ENCODE measurements around the gene GOLT1A. TPM values are rescaled to one million over a fixed set of nuclear protein-coding genes. Genes with fewer than 3 reads are reported as not detected.

The GOLT1A gene, protein sequence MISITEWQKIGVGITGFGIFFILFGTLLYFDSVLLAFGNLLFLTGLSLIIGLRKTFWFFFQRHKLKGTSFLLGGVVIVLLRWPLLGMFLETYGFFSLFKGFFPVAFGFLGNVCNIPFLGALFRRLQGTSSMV
- polyA plus RNA-seq, result not detected

DNA sequence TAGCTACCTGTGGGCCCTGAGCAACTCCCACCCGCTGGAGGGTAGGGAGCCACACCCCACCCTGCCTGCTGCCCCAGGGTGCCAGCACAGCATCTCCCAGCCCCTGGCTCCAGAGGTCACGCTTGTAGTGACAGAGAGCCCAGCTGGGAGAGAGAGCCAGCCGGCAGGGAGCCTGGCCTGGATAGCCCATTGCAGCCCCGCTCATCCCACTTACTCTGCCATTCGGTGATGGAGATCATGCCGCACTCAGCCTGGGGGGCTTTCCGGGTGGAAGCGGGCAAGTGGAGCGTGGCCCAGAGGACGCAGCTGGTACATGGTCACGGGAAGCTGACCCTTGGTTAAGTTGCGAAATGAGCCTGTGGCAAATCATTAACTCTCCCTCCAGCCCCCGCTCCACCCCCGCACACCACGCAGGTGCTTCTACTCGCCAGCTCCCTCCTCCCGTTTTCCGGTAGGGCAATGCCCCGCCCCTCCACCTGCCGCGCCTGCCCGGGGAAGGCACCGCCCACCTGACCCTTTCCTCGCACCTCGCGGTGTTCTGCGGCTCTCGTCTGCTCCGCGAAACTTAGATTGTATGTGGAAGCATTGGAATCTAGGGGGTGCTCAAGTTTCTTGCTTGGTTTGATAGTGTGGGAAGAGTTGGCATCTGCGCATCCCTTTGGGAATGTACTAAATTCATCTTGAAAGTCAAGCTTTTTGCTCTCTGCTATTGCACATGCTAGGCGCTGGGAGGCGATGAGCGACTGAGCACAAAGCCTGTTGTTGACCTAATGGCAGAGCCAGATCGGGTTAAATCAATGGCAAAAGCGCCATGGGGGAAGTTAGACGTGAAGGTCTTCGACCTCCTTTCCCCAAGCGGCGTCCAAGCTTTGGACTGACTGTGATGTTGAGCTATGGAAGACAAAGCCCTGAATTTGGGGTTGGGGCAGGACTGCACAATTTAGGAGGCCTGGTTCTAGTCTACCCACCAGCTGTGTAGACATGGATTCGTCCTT is at the start of gene GOLT1A:
Gene GOLT1A (minus strand): TSS at position 321 of the 995 bp plus-strand sequence. CDS start 82 bp downstream, at position 239.
- peak within 1 kb of the TSS; percentile 42 to 78 (median 61) for H3K4me3 Mint-ChIP-seq
- DNase-seq, result peak in 1 of 3 donors; percentile 10
- H3K36me3 Mint-ChIP-seq, result no peaks in the 10 kb centered on the region
- H3K4me1 Mint-ChIP-seq, result peaks cover 11 to 17% of the 10 kb centered on the region in 2 donors
- H3K27ac Mint-ChIP-seq, result no peak within 1 kb of the TSS
- peaks cover 3 to 10% (median 3%) of the 10 kb centered on the region in 3 donors for H3K27me3 Mint-ChIP-seq (ENCODE audit: low read depth in 3 of 3)
- H3K9me3 Mint-ChIP-seq, result no peaks in the 10 kb centered on the region

DNA sequence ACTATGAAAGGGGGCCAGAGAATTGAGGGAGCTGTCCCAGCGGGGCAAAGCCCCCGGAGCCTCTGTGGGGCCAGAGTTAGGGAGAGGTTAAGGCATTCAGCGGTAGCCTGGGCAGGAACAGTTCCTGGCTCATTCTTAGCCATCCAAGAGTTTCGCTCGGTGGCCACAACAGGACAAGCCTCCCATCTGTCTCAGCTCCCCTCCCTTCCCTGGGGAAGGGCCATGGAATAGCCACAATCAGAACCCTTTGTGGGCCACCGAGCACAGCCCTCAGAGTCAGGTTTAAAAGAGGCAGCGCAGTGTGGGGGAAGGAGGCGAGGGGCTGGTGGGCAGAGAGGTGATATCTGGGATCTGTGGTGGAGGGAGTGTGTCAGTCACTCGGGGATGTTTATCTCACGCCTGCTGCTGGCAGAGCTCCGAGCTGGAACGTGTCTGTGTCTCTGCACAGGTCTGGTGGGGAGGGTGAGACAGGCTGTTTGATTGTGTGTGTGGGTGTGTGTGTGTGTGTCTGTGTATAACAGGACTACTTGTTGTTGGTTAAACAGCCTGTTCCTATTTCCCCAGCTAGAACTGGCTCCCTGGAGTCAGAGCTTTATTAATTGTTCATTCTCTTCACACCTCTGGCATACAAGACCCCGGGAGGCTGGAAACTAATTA is 49.6 kb upstream of the GOLT1A start:
- H3K9me3 Mint-ChIP-seq, result peaks cover 0 to 2% (median 0%) of the 10 kb centered on the region in 6 donors
- H3K36me3 Mint-ChIP-seq, result no peaks in the 10 kb centered on the region
- no peak overlapping the region for H3K4me3 Mint-ChIP-seq
- DNase-seq, result no peak
- peaks cover 0 to 8% (median 4%) of the 10 kb centered on the region in 3 donors for H3K27me3 Mint-ChIP-seq (ENCODE audit: low read depth in 3 of 3)
- H3K27ac Mint-ChIP-seq, result no peak overlapping the region
- H3K4me1 Mint-ChIP-seq, result no peaks in the 10 kb centered on the region

DNA sequence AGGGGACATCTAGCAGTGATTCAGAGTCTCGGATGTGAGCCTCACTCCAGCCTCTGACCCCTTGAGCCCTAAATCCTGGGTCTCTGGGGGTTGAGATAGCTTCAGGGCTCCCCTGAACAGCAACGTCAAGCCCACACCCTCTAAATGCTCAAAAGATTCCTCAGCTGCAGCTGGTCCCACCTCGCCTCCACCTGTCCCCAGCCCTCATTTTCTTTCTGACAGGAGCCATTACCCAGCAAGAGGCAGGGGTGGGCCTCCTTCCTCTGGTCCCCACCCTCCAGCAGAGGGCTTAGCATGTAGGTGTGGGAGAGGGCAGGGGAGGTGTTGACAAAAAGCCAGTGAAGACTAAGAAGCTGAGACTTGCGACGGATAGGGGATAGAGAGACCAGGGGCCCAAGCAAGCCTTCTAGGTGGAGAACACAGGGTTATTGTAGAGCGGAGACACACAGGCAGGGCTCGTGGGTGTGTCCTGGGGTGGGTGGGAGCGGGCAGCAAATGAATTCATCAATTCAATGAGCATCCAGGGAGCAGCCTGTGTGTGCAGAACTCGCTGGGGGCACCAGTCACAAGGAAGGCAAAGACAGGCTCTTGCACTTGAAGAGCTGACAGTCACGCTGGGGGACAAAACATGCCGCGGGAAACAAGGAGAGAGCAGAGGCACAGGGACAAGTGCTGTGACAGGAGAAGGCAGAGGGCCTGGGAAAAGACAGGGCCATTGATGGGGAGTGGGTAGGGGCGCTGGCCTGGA is 48.9 kb upstream of the GOLT1A start:
- no peak overlapping the region for H3K27ac Mint-ChIP-seq
- peaks cover 0 to 2% (median 0%) of the 10 kb centered on the region in 6 donors for H3K9me3 Mint-ChIP-seq
- H3K4me3 Mint-ChIP-seq, result no peak overlapping the region
- peaks cover 0 to 8% (median 4%) of the 10 kb centered on the region in 3 donors for H3K27me3 Mint-ChIP-seq (ENCODE audit: low read depth in 3 of 3)
- no peaks in the 10 kb centered on the region for H3K36me3 Mint-ChIP-seq
- no peaks in the 10 kb centered on the region for H3K4me1 Mint-ChIP-seq
- DNase-seq, result no peak

DNA sequence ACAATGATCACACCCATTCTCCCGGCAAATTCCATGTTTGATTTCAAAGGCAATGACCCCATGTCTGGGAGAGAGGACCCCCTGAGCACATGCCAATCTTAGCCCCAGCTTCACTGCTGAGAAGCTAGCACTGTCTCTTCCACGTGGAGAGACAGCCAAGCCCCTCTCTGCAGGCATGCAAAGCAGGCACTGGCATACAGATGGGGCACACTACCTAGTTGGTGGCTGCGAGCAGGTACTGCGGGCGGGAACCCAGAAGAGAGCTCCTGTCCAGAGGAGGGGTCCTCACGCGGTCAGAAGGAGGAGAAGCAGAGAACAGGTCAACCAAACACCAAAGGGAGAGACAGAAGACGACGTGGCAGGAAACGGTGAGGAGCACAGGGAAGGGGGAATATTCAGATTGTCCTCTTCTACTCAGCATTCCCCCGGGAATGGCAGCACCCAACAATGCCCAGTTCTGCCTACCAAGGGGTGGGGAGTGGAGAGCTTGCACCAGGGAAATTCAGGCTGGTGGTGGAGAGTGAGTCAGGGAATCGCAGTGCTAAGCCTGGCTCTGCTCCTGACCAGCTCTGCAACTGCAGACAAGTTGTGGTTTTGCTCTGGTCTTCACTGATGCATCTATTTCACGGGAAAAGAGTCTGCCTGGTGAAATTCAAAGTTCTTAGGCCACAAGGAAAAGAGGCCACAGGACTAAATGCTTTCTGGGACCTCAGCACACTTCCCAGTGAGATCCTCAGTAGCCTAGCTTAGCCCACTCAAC is 48.1 kb upstream of the GOLT1A start:
- H3K36me3 Mint-ChIP-seq, result no peaks in the 10 kb centered on the region
- H3K4me1 Mint-ChIP-seq, result no peaks in the 10 kb centered on the region
- H3K4me3 Mint-ChIP-seq, result no peak overlapping the region
- no peak for DNase-seq
- H3K9me3 Mint-ChIP-seq, result peaks cover 0 to 2% (median 0%) of the 10 kb centered on the region in 6 donors
- H3K27ac Mint-ChIP-seq, result peak overlapping the region in 1 of 6 donors; percentile 19
- H3K27me3 Mint-ChIP-seq (ENCODE audit: low read depth in 3 of 3), result peaks cover 0 to 8% (median 4%) of the 10 kb centered on the region in 3 donors

DNA sequence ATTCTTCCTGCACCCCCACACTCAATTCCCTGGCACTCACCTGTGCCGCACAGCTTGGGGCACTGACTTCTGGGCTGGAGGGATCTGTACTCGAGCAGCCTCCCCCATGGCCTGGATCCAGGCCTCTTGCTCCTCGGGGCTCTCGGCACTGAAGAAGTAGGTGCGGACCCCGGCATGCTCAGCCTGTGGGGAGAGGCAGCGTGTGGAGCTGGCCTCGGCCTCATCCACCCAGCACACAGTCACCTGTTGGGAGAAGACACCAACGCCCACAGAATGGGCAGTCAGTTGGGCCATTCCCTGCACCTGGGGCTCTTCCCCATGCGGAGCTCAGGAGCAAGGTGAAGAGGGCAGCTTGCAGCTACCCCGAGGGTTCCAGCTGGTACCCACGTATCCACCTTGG is 47.5 kb upstream of the GOLT1A start:
- Mint-ChIP-seq H3K4me1 (no peaks in the 10 kb centered on the region), H3K27me3 (ENCODE audit: low read depth in 3 of 3) (peaks cover 0 to 8% (median 4%) of the 10 kb centered on the region in 3 donors), H3K4me3 (no peak overlapping the region), H3K9me3 (peaks cover 0 to 2% (median 0%) of the 10 kb centered on the region in 6 donors), H3K27ac (no peak overlapping the region), H3K36me3 (no peaks in the 10 kb centered on the region)
- DNase-seq, result no peak

DNA sequence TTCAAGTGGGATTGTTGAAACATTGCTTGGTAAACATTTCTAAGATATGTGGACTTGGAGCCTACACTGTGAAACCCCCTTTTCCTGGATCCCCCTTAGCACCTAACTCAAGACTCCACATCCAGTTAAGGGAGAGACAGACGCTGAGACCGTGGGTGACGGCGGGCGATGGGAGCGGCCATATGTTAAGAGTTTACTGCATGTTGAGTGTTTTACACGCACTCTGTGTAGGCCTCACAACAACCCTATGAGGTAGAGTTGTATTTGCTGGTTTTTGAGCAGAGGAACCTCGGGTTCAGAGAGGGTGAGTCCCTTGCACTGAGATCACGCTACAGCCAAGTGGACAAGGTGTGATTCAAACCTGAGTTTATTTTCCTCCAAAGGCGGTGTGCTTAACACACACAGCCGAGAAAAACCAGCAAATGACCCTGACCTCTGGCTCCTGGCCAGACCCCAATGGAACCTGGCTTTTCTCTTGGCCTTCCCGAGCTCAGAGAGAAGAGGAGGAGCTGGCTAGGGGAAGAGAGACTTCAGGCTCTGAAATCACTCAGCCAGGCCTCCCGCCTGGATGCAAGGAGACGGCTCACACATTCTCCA is 46.9 kb upstream of the GOLT1A start:
- Mint-ChIP-seq H3K4me3 (no peak overlapping the region), H3K36me3 (no peaks in the 10 kb centered on the region), H3K4me1 (no peaks in the 10 kb centered on the region), H3K9me3 (peaks cover 0 to 2% (median 0%) of the 10 kb centered on the region in 6 donors), H3K27ac (no peak overlapping the region), H3K27me3 (ENCODE audit: low read depth in 3 of 3) (peaks cover 0 to 8% (median 4%) of the 10 kb centered on the region in 3 donors)
- DNase-seq, result no peak

DNA sequence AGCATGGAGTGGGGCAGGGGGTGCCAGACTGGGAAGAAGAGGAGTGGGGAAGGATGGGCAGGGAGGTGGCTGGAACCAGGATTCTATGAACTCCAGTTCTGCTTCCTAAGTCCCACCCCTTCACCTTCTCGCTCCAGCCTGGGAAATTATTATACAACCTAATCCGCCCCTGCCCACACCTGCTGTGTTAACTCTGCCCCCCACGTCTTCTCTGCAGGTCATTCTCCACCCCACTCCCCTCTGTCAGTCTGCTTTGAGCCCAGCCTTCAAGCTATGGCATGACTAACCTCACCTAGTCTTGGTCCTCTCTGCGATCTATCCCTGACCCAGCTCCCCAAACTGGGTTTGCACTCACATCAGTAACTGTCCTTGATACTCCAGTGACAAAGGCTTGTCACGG is 46.0 kb upstream of the GOLT1A start:
- peaks cover 0 to 2% (median 0%) of the 10 kb centered on the region in 6 donors for H3K9me3 Mint-ChIP-seq
- no peak overlapping the region for H3K4me3 Mint-ChIP-seq
- no peaks in the 10 kb centered on the region for H3K4me1 Mint-ChIP-seq
- H3K27me3 Mint-ChIP-seq (ENCODE audit: low read depth in 3 of 3), result peaks cover 0 to 8% (median 4%) of the 10 kb centered on the region in 3 donors
- H3K36me3 Mint-ChIP-seq, result no peaks in the 10 kb centered on the region
- no peak overlapping the region for H3K27ac Mint-ChIP-seq
- no peak for DNase-seq

DNA sequence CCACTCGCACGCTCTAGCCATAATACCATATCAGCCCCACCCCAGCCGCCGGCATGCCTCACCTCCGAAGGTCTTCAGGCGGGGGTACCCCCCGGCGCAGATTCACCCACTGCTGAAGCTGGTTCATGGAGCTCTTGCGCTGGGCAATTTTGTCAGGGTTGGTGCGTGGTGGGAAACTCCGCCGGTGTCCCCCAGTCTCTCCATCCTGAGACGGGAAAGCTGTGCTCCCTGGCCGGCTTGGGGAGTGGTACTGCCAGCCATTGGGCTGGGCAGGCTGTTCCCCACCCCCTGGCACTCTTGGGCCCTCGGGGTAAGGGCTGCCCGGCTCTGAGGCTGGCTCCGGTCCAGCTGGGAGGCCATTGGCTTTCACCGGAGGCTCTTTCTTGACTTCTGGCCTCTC is 45.4 kb upstream of the GOLT1A start:
- Mint-ChIP-seq H3K27me3 (ENCODE audit: low read depth in 3 of 3) (peaks cover 0 to 8% (median 3%) of the 10 kb centered on the region in 3 donors), H3K4me1 (no peaks in the 10 kb centered on the region), H3K9me3 (peaks cover 0 to 2% (median 0%) of the 10 kb centered on the region in 6 donors), H3K27ac (no peak overlapping the region), H3K4me3 (no peak overlapping the region), H3K36me3 (no peaks in the 10 kb centered on the region)
- no peak for DNase-seq

DNA sequence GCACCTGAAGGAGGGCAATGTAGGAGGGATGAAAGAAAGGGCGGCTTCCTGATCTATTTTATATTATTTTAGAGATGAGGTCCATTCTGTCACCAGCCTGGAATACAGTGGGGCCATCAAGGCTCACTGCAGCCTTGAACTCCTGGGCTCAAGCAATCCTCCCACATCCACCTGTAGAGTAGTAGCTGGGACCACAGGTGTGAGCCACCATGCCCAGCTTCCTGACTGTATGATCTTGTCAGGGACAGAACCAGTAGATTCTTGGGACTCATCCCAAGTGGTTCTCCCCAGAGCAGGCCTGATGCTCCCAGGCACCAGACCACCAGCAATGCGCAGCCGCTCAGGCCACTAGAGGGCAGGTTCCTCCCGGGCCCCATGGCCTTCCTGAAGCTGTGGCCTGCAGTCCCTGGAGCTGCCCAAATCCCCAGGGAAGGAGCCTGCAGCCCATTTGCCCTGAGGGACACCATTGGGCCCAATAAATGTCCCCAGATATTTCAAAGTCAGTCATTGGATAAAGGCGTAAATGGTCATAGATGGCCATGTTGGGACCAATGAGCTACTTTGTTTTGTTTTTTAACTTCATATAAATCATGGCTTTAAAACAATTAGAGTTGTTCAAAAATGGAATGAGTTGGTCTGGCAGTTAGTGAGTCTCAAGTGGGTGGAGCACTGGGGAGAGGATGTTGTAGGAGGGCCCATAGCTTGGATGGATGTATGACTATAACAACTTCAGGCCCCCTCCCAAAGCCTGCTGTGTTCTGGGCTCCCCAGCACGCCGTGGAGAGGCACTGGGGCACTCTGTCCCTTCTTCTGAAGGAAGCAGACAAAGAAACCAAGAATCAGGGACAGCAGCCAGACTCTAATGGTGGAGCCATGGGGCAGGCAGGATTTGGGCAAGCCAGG is 44.7 kb upstream of the GOLT1A start:
- Mint-ChIP-seq H3K9me3 (peaks cover 0 to under 1% (median 0%) of the 10 kb centered on the region in 6 donors), H3K4me3 (no peak overlapping the region), H3K27ac (no peak overlapping the region), H3K36me3 (no peaks in the 10 kb centered on the region), H3K27me3 (ENCODE audit: low read depth in 3 of 3) (peaks cover 0 to 8% (median 3%) of the 10 kb centered on the region in 3 donors), H3K4me1 (no peaks in the 10 kb centered on the region)
- DNase-seq, result peak in 1 of 3 donors; percentile 4

DNA sequence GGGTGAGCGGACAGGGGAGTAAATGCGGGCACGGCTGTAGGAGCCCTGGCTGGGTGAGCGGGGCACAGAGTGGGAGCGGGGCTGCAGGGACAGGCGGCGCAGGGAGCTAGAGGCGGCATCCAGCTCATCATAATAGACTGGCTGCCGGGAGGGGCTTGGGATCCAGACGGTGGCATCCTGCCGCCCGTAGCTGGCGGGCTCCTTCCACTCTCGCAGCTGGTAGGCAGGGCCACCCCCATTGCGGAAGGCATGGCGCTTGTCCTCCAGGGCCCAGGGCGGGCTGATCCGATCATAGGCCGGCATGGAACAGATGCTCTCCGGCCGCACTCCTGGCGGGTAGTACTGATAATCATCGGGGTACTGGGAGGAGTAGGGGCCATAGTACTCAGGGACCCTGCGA is 43.7 kb upstream of the GOLT1A start:
- Mint-ChIP-seq H3K4me3 (no peak overlapping the region), H3K36me3 (no peaks in the 10 kb centered on the region), H3K4me1 (no peaks in the 10 kb centered on the region), H3K27me3 (ENCODE audit: low read depth in 3 of 3) (peaks cover 0 to 9% (median 3%) of the 10 kb centered on the region in 3 donors), H3K27ac (no peak overlapping the region), H3K9me3 (no peaks in the 10 kb centered on the region)
- no peak for DNase-seq

DNA sequence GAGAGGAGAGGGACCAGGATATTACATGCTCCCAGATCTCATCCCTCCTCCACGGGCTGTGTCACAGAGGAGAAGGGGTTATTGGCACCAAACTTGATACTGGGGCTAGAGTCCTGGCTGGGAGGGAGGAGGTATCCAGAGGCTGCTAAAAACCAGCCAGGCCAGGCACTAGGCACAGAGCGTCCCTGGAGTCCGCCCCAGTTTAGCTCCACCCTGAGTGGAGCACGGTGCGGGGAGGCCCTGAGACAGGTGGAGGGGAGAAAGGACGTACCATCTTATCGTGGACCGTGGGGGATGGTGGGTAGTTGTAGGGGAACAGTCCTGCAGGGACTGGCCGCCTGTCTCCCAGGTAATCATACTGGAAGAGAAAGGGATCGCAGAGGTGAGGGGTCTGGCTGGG is 42.7 kb upstream of the GOLT1A start:
- no peaks in the 10 kb centered on the region for H3K9me3 Mint-ChIP-seq
- DNase-seq, result no peak
- H3K27me3 Mint-ChIP-seq (ENCODE audit: low read depth in 3 of 3), result peaks cover 0 to 9% (median 4%) of the 10 kb centered on the region in 3 donors
- H3K27ac Mint-ChIP-seq, result peak overlapping the region in 1 of 6 donors; percentile 36
- H3K4me3 Mint-ChIP-seq, result no peak overlapping the region
- no peaks in the 10 kb centered on the region for H3K36me3 Mint-ChIP-seq
- H3K4me1 Mint-ChIP-seq, result no peaks in the 10 kb centered on the region

DNA sequence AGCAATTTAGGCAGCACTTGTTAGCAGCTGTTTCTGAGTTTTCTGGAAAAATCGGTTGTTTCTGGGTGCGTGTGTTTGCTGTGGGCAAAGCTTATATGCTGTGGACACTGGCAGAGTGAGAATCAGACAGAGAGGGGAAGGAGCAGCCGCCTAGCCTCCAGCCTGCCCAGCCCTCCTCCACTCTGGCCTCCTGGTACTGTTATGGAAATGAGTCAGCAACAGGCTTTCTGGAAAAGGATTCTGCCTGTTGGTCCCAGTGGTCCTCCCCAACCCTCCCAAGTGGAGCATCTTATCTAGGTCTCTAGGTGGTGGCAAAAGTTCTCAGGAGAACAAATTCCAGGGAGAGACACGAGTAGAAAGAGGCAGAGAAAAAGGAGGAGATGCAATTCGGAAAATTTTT is 42.2 kb upstream of the GOLT1A start:
- no peak overlapping the region for H3K4me3 Mint-ChIP-seq
- H3K9me3 Mint-ChIP-seq, result no peaks in the 10 kb centered on the region
- H3K27me3 Mint-ChIP-seq (ENCODE audit: low read depth in 3 of 3), result peaks cover 0 to 7% (median 4%) of the 10 kb centered on the region in 3 donors
- H3K4me1 Mint-ChIP-seq, result no peaks in the 10 kb centered on the region
- no peaks in the 10 kb centered on the region for H3K36me3 Mint-ChIP-seq
- DNase-seq, result no peak
- no peak overlapping the region for H3K27ac Mint-ChIP-seq
